CD14-positive monocyte (primary cell): ENCODE measurements around the gene HYDIN. TPM values are rescaled to one million over a fixed set of nuclear protein-coding genes. Genes with fewer than 3 reads are reported as not detected.

Experiments used
- DNase-seq, 3 donors: peaks; one replicate each; pipeline ENCODE4 v3.0.0-alpha.2; 2011 to 2022
- H2AFZ ChIP-seq: 2 replicates; pipeline ENCODE4 v1.6.0; 2012; ENCODE audit warnings: mild to moderate bottlenecking, low read depth, low read length, inconsistent platforms; ENCODE audit not compliant: insufficient read depth, poor library complexity, severe bottlenecking
- H3K27ac ChIP-seq, 2 donors: 1 replicate in 1 of 2; 2 replicates in 1 of 2; pipeline ENCODE4 v1.5.1; 2012 to 2013; ENCODE audit warnings: low read length in 2 of 2, control low read depth in 1 of 2, inconsistent platforms in 1 of 2, low read depth in 1 of 2, mild to moderate bottlenecking in 1 of 2
- H3K27me3 ChIP-seq, 2 donors: one replicate each; pipeline versions ENCODE4 v1.6.0 to v1.6.1; 2011 to 2013; ENCODE audit warnings: low read length in 2 of 2; ENCODE audit not compliant: control insufficient read depth in 2 of 2, insufficient read depth in 2 of 2
- H3K36me3 ChIP-seq, 2 donors: replicated peaks in 1 of 2; 1 replicate in 1 of 2; 2 replicates in 1 of 2; pipeline versions ENCODE4 v1.5.1 to v1.6.1; 2012 to 2013; ENCODE audit warnings: low read length in 2 of 2, control low read depth in 1 of 2, inconsistent platforms in 1 of 2, mild to moderate bottlenecking in 1 of 2; ENCODE audit not compliant: insufficient read depth in 2 of 2, control insufficient read depth in 1 of 2
- H3K4me1 ChIP-seq, 2 donors: 1 replicate in 1 of 2; 2 replicates in 1 of 2; pipeline versions ENCODE4 v1.5.1 to v1.6.1; 2012 to 2013; ENCODE audit warnings: low read length in 2 of 2, control low read depth in 1 of 2, inconsistent platforms in 1 of 2, mild to moderate bottlenecking in 1 of 2, moderate library complexity in 1 of 2; ENCODE audit not compliant: insufficient read depth in 2 of 2, control insufficient read depth in 1 of 2
- H3K4me2 ChIP-seq: replicated peaks from 2 replicates; pipeline ENCODE3; 2012; ENCODE audit warnings: low read length, moderate library complexity, mild to moderate bottlenecking; ENCODE audit not compliant: poor library complexity, severe bottlenecking; ENCODE audit errors: extremely low read depth
- H3K4me3 ChIP-seq, 3 experiments: fragments of 200-600 bp in 1 of 3; sonication (generic) in 1 of 3; replicated peaks in 1 of 3; 1 replicate in 2 of 3; 2 replicates in 1 of 3; pipeline ENCODE4 v1.5.1; 2011 to 2013; ENCODE audit warnings: low read length in 3 of 3, mild to moderate bottlenecking in 3 of 3, control low read depth in 2 of 3, low read depth in 2 of 3, inconsistent platforms in 1 of 3, moderate library complexity in 1 of 3
- H3K79me2 ChIP-seq: 2 replicates; pipeline ENCODE4 v1.6.0; 2012; ENCODE audit warnings: mild to moderate bottlenecking, control low read depth, inconsistent platforms, low read length, moderate library complexity; ENCODE audit not compliant: insufficient read depth
- H3K9ac ChIP-seq: 2 replicates; pipeline ENCODE4 v1.6.0; 2017; ENCODE audit warnings: low read length, mild to moderate bottlenecking; ENCODE audit not compliant: insufficient read depth, poor library complexity, severe bottlenecking
- H3K9me3 ChIP-seq, 2 donors: replicated peaks in 1 of 2; 1 replicate in 1 of 2; 2 replicates in 1 of 2; pipeline versions ENCODE4 v1.5.1 to v1.6.1; 2012 to 2013; ENCODE audit warnings: low read length in 2 of 2, control low read depth in 1 of 2; ENCODE audit not compliant: control insufficient read depth in 1 of 2, insufficient read depth in 1 of 2
- H4K20me1 ChIP-seq: 2 replicates; pipeline ENCODE4 v1.6.0; 2012; ENCODE audit warnings: mild to moderate bottlenecking, low read length, control low read depth, moderate library complexity; ENCODE audit not compliant: insufficient read depth
- H3K27ac Mint-ChIP-seq, 7 donors: one replicate each; pipeline ENCODE4 v1.8.0; 2020; ENCODE audit warnings: mild to moderate bottlenecking in 7 of 7, mixed read lengths in 7 of 7, moderate library complexity in 6 of 7, inconsistent platforms in 2 of 7
- H3K27me3 Mint-ChIP-seq, 3 donors: one replicate each; pipeline ENCODE4 v1.8.0; 2021 to 2022; ENCODE audit warnings: low read depth in 3 of 3, mild to moderate bottlenecking in 3 of 3, mixed read lengths in 3 of 3, moderate library complexity in 3 of 3, inconsistent platforms in 1 of 3
- H3K36me3 Mint-ChIP-seq, 2 donors: one replicate each; pipeline ENCODE4 v1.8.0; 2020; ENCODE audit warnings: mixed read lengths in 2 of 2, inconsistent platforms in 1 of 2, mild to moderate bottlenecking in 1 of 2
- H3K4me1 Mint-ChIP-seq: one replicate; pipeline ENCODE4 v1.8.0; 2020; ENCODE audit warnings: mild to moderate bottlenecking, mixed read lengths
- H3K4me3 Mint-ChIP-seq, 2 donors: one replicate each; pipeline ENCODE4 v1.8.0; 2020; ENCODE audit warnings: mild to moderate bottlenecking in 2 of 2, mixed read lengths in 2 of 2, moderate library complexity in 1 of 2
- H3K9me3 Mint-ChIP-seq, 7 donors: one replicate each; pipeline ENCODE4 v1.8.0; 2020 to 2022; ENCODE audit warnings: mixed read lengths in 7 of 7, mild to moderate bottlenecking in 6 of 7, moderate library complexity in 6 of 7, inconsistent platforms in 2 of 7
- WGBS: methylation state at CpG from one replicate; pipeline ENCODE4 v1.1.5; 2013; ENCODE audit warnings: missing lambda C conversion rate; ENCODE audit not compliant: insufficient coverage; 5-methylcytosine and 5-hydroxymethylcytosine counted together
- intact Hi-C, 2 donors: fragments of 100-400 bp; cut with micrococcal nuclease; formaldehyde crosslinking; loops; one replicate each; pipeline versions ENCODE4 v1.15.0 to v1.15.1; 2023
- polyA plus RNA-seq, 3 donors: library from polyadenylated mRNA; depleted of rRNA in 1 of 3; unstranded in 2 of 3; stranded (reverse) in 1 of 3; fragments of 300-500 nt in 2 of 3; fragments of >200 nt in 1 of 3; fragmentation: Illumina TruSeq in 2 of 3; gene quantifications; 1 replicate in 2 of 3; 2 replicates in 1 of 3; pipeline ENCODE4 v1.2.3, GENCODE V29; 2012 to 2021
- TF ChIP-seq, protein P1 (sequence below): fragments of 200-600 bp; IDR thresholded peaks from one replicate; pipeline ENCODE4 v1.8.0; 2022; ENCODE audit warnings: antibody characterized with exemption, mild to moderate bottlenecking

Gene HYDIN
- polyA plus RNA-seq, 3 donors, result not detected

DNA sequence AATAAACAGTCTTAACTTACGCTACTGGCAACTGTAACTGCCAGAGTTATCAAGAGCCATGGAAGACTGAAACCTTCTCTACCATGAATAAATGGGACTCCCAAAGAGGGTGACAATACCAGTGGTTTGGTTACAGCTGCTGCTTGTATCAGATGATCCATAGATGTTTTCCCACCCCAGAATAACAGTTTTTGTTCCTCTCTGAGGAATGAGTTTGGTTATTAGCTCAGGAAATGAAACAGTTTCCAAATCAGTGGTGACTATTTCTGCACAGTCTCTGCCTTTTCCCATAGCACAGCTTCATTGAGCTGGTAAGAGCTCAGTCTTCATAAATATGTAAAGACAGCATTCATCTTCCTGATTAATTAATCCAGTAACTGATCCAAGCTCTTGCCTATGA, 14.0 kb upstream of the HYDIN start:
- Mint-ChIP-seq H3K36me3 (no peaks in the 10 kb centered on the region), H3K27ac (no peak overlapping the region), H3K4me3 (no peak overlapping the region), H3K9me3 (peaks cover 0 to 5% (median 0%) of the 10 kb centered on the region in 7 donors), H3K27me3 (peaks cover 0 to 8% (median 6%) of the 10 kb centered on the region in 3 donors), H3K4me1 (peaks cover 33% of the 10 kb centered on the region)
- H3K9me3 ChIP-seq, result no peaks in the 10 kb centered on the region
- intact Hi-C loops, result no loop called here
- H3K4me1 ChIP-seq, result peaks cover 0 to 11% of the 10 kb centered on the region in 2 donors
- DNase-seq, result no peak
- no peaks in the 10 kb centered on the region for H3K36me3 ChIP-seq
- no peak overlapping the region for H3K4me2 ChIP-seq
- H3K79me2 ChIP-seq, result no peaks in the 10 kb centered on the region
- H3K9ac ChIP-seq, result no peak overlapping the region
- no peak overlapping the region for H2AFZ ChIP-seq
- no peak overlapping the region for H3K27ac ChIP-seq
- no peak overlapping the region for H3K4me3 ChIP-seq
- H4K20me1 ChIP-seq, result no peaks in the 10 kb centered on the region
- TF ChIP-seq, protein P1, sequence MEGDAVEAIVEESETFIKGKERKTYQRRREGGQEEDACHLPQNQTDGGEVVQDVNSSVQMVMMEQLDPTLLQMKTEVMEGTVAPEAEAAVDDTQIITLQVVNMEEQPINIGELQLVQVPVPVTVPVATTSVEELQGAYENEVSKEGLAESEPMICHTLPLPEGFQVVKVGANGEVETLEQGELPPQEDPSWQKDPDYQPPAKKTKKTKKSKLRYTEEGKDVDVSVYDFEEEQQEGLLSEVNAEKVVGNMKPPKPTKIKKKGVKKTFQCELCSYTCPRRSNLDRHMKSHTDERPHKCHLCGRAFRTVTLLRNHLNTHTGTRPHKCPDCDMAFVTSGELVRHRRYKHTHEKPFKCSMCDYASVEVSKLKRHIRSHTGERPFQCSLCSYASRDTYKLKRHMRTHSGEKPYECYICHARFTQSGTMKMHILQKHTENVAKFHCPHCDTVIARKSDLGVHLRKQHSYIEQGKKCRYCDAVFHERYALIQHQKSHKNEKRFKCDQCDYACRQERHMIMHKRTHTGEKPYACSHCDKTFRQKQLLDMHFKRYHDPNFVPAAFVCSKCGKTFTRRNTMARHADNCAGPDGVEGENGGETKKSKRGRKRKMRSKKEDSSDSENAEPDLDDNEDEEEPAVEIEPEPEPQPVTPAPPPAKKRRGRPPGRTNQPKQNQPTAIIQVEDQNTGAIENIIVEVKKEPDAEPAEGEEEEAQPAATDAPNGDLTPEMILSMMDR, result no peak
- WGBS, result no CpG with 5 or more reads among the region's 1 CpG
- H3K27me3 ChIP-seq, result no peaks in the 10 kb centered on the region

DNA sequence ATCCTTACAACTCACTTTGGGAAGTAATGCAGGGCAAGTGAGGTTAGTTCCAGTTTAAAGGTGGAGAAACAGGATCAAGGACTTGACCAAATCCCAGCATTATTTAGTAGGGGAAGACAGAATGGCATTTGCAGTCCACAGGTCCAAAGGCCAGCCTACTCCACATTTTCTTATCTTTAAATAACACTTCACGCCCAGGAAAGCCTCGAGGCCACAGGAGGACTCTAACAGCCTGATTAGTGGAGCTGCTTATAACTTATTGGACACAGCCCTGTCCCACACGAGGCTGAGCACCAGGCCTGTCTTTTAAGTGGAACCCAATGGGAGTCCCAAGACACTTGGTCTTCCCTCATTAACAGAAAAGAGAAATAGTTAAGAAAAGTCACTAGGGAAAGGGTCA, 12.1 kb upstream of the HYDIN start:
- Histone ChIP-seq H3K9me3 (no peaks in the 10 kb centered on the region), H3K27ac (no peak overlapping the region), H3K79me2 (no peaks in the 10 kb centered on the region), H3K4me2 (no peak overlapping the region), H3K27me3 (no peaks in the 10 kb centered on the region), H3K4me3 (no peak overlapping the region), H3K9ac (no peak overlapping the region), H3K36me3 (no peaks in the 10 kb centered on the region), H3K4me1 (peaks cover 0 to 9% of the 10 kb centered on the region in 2 donors), H2AFZ (no peak overlapping the region), H4K20me1 (no peaks in the 10 kb centered on the region)
- H3K36me3 Mint-ChIP-seq, result no peaks in the 10 kb centered on the region
- no peak overlapping the region for H3K4me3 Mint-ChIP-seq
- TF ChIP-seq, protein P1, result no peak
- H3K4me1 Mint-ChIP-seq, result peaks cover 30% of the 10 kb centered on the region
- H3K27ac Mint-ChIP-seq, result no peak overlapping the region
- H3K9me3 Mint-ChIP-seq, result peaks cover 0 to 5% (median 0%) of the 10 kb centered on the region in 7 donors
- no peak for DNase-seq
- peaks cover 2 to 10% (median 9%) of the 10 kb centered on the region in 3 donors for H3K27me3 Mint-ChIP-seq
- WGBS, result 70% methylated on average over 2 of the region's 3 CpGs
- intact Hi-C loops, result no loop called here
